GM12873 (cell line): ENCODE data around the gene TMEM59L.

Source experiments
- TF ChIP-seq, protein P1 (sequence below): IDR thresholded peaks from 2 replicates; pipeline ENCODE4 v1.5.1; 2012; ENCODE audit warnings: low read depth, mild to moderate bottlenecking, moderate library complexity, low read length, control low read depth; ENCODE audit not compliant: insufficient read depth; ENCODE audit errors: missing control alignments

Gene TMEM59L

DNA sequence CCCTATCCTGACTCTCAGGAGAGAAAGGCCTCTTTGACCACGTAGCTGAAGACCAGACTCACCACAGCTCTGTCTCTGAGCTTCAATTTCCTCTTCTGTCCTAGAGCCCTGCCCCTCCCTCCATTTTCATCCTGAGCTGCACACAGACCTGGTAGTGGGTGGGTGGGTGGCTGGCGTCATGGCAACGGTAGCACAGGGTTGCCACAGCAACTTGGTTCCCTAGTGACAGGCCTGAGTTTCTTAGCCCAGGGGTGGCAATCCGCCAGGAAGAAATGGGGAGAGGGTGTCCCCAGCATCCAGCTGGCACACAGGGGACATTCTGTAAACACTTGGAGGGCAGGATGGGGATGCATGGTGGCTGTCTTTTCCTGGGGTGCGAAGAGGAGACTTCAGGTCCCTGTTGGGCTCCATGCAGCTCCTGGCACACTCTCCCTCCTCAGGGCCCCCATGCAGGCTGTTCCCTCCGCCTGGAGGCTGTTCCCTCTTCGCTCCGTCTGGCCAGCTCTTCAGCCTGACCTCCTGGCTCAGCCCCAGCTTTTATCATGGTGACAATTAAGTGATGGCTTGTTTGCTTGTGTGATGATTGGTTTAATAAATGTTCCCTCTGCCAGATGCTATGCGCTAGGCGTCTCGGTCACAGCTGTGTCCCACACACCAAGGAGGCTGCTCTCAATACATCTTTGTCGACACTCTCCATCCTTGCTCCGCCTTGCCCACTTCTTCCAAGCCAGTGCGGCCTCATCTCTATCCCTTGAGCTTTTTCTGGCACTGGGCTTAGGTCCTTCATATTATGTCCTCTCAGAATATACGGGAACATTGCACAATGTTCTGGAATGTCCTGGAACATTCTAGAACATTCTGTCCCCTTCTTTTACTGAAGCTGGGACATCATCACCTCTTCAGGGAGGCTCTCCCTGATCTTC, 16.8 kb downstream of the TMEM59L start:
- TF ChIP-seq, protein P1, sequence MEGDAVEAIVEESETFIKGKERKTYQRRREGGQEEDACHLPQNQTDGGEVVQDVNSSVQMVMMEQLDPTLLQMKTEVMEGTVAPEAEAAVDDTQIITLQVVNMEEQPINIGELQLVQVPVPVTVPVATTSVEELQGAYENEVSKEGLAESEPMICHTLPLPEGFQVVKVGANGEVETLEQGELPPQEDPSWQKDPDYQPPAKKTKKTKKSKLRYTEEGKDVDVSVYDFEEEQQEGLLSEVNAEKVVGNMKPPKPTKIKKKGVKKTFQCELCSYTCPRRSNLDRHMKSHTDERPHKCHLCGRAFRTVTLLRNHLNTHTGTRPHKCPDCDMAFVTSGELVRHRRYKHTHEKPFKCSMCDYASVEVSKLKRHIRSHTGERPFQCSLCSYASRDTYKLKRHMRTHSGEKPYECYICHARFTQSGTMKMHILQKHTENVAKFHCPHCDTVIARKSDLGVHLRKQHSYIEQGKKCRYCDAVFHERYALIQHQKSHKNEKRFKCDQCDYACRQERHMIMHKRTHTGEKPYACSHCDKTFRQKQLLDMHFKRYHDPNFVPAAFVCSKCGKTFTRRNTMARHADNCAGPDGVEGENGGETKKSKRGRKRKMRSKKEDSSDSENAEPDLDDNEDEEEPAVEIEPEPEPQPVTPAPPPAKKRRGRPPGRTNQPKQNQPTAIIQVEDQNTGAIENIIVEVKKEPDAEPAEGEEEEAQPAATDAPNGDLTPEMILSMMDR, result no peak

DNA sequence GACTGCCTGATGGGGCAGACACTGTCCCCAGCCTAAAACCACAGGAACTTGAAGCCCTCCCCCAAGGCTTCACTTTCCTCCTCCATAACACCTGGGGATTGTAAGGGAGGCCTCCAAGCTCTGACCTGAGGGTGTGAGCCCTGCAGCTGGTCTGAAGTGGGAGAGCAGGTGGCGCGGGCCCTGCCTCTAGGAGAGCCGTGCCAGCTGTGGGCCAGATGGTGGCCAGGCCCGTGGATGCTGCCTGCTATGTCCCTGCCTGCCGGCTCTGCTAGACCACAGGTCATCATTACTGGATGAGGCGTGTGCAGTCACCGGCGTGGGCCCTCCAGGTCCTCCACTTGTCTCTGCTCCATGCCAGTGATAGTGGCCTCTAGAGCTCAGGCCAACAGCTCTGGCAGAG, 20.7 kb downstream of the TMEM59L start:
- TF ChIP-seq, protein P1, result no peak

DNA sequence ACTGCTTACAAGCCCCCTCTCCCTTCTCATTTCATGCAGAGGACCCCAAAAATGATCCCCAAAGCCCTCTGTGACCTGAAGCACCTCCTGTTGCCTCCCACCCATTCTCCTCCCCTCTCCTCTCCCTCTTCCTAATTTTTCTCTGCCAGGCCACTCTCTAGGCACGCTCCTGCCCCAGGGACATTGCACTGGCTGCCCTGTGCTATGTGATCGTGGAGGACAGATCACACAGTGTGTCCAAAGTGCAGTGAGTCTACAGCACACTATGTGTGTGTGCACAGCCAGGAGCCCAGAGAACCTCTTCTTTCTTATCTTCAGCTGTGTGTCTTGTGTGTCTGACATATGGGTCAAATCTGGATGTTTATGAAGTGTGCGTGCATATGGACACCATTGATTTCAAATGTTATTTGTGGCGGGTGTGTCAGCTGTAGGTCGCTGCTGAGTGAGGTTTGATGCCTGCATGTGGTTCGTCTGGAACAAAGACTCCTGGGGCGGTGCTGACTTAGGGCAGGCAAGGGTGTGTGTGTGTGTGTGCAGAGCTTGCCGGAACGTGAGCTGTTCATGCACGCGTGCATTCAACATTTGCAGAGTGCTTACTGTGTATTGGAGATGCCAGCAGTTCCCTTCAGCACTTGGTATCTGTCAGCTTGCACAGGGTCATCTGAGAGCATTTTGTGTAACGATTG, 22.1 kb downstream of the TMEM59L start:
- TF ChIP-seq, protein P1, result no peak

DNA sequence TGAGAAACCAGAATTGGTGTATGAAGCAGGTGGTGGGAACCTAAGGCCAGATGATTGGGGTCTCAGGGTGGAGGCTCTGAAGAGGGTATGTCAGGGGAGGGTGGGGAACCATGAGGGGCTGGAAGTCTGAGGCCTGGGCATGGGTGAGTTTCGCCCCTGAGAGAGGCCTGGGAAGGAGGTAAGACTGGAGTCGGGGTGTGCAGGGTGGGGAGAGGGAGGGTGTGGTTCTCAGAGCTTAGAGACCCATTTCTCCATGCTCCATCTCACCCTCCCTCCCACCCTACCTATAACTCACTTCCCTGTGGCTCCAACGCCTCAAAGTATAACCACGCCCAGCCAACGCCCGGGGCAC, 23.1 kb downstream of the TMEM59L start:
- TF ChIP-seq, protein P1, result no peak

DNA sequence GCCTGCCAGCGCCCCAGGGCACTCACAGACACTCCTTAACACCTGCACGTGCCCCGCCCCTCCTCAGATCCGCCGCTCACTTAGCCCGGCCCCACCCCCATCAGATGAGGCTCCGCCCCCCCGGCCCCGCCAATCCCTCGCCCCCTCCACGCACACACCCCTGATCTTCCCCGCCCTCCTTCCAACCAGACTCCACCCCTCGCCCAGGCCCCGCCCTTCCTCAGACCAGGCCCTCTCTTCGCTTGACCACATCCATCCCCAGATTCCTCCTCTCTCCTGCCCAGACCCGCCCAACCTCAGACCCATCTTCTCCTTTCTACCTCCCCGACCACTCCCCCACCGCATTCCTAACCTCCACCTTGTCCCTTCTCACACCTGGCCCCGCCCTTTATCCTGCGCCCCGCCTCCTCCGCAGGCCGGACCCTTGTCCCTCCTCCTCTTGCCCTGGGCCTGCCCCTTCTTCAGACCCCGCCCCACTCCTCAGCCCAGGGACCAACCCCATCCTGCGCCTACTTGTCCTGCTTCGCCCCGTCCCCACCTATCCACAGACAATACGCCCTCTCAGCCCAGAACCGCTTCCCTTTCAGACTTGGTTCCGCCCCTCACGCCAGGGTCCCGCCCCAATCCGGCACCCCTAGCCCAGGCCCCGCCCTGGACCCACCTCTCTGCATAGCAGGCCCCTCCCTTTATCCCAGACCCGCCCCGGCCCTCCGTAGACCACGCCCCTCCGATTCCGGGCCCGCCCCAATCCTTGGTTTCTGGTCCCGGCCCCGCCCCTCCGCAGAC, 23.7 kb downstream of the TMEM59L start:
- TF ChIP-seq, protein P1, result no peak

DNA sequence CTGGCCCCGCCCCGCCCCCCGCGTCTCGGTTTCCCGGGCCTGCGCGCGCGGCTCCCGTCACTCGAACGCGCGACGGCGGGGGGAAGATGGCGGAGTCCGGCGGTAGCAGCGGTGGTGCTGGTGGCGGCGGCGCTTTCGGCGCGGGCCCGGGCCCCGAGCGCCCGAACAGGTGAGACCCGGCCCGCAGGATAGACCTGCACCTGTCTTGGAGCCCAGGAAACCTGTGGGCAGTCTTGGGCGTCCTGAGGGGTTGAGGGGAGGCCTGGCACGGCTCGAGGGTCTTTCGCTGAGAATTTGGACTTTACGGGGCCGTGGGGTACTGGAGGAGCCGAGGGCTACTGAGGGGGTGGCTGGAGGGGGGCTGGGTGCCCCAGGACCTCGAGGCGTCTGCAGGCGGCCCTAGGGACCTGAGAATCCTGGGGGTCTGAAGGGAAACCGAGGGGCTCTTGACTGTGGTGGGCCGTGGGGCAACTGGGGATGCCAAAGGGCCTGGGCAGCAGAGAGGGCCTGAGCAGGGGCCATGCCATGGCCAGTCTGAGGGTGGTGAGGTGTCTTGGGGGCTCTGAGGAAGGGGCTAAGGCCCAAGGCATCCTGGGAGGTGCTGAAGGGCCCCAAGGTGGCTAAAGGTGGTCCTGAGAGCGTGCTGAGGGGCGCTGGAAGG, 24.4 kb downstream of the TMEM59L start, which contains the start of gene KLHL26:
TSS of gene KLHL26 (plus strand) at position 60 of the 661 bp plus-strand sequence. CDS start at position 87, 27 bp downstream.
- TF ChIP-seq, protein P1, result no peak
